Type B pancreatic cell (in vitro differentiated cells): ENCODE results near the gene PARN. TPM values are rescaled to one million over a fixed set of nuclear protein-coding genes. Genes with fewer than 3 reads are reported as not detected.
A peak's percentile ranks its signal among the peaks of the same experiment; 100 is the strongest.

Source experiments
- DNase-seq: peaks from one replicate; pipeline ENCODE4 v3.0.0; 2021; ENCODE audit warnings: mixed read lengths; ENCODE audit not compliant: unreplicated experiment; ENCODE audit errors: extremely low spot score
- H3K27ac Mint-ChIP-seq: 2 replicates; pipeline ENCODE4 v1.8.0; 2021; ENCODE audit warnings: mild to moderate bottlenecking, mixed read lengths
- H3K27me3 Mint-ChIP-seq: 2 replicates; pipeline ENCODE4 v1.8.0; 2021; ENCODE audit warnings: mixed read lengths
- H3K36me3 Mint-ChIP-seq: 2 replicates; pipeline ENCODE4 v1.8.0; 2021; ENCODE audit warnings: mixed read lengths
- H3K4me1 Mint-ChIP-seq: one replicate; pipeline ENCODE4 v1.8.0; 2021; ENCODE audit warnings: mixed read lengths; ENCODE audit not compliant: unreplicated experiment
- H3K4me3 Mint-ChIP-seq: 2 replicates; pipeline ENCODE4 v1.8.0; 2021; ENCODE audit warnings: mild to moderate bottlenecking, mixed read lengths
- H3K9me3 Mint-ChIP-seq: 2 replicates; pipeline ENCODE4 v1.8.0; 2021; ENCODE audit warnings: mixed read lengths
- total RNA-seq: library from RNA; stranded (reverse); gene quantifications from 2 replicates; pipeline ENCODE4 v1.2.1, GENCODE V29; 2021; ENCODE audit warnings: low replicate concordance
- TF ChIP-seq, protein P1 (sequence below): fragments of 200-600 bp; sonication (generic); conservative IDR thresholded peaks from 2 replicates; pipeline ENCODE4 v1.5.0; 2021; ENCODE audit warnings: antibody characterized with exemption, mild to moderate bottlenecking

PARN gene
- total RNA-seq, 1 donor from 2014 or later = 26.1 TPM

DNA sequence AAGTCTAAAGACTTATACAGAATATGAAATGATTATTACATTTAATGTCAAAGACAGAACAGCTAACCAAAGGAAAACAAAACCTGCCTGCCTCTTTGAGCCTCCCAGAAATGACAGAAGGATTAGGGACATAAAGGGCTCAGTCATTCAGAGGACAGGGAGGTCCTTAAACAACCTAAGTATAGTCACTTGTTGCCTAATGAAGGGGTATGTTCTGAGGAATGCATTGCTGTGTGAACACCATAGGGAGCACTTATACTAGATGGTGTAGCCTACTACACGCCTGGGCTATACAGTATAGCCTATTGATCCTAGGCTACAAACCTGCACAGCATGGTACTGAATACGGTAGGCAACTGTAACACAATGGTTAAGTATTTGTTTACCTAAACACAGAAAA, 106.4 kb downstream of the PARN start:
- Mint-ChIP-seq H3K27ac (no peak overlapping the region), H3K9me3 (no peaks in the 10 kb centered on the region), H3K36me3 (peaks cover 6% of the 10 kb centered on the region), H3K4me3 (no peak overlapping the region), H3K4me1 (peaks cover 47% of the 10 kb centered on the region), H3K27me3 (no peaks in the 10 kb centered on the region)
- DNase-seq = no peak
- TF ChIP-seq, protein P1, sequence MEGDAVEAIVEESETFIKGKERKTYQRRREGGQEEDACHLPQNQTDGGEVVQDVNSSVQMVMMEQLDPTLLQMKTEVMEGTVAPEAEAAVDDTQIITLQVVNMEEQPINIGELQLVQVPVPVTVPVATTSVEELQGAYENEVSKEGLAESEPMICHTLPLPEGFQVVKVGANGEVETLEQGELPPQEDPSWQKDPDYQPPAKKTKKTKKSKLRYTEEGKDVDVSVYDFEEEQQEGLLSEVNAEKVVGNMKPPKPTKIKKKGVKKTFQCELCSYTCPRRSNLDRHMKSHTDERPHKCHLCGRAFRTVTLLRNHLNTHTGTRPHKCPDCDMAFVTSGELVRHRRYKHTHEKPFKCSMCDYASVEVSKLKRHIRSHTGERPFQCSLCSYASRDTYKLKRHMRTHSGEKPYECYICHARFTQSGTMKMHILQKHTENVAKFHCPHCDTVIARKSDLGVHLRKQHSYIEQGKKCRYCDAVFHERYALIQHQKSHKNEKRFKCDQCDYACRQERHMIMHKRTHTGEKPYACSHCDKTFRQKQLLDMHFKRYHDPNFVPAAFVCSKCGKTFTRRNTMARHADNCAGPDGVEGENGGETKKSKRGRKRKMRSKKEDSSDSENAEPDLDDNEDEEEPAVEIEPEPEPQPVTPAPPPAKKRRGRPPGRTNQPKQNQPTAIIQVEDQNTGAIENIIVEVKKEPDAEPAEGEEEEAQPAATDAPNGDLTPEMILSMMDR = no peak

DNA sequence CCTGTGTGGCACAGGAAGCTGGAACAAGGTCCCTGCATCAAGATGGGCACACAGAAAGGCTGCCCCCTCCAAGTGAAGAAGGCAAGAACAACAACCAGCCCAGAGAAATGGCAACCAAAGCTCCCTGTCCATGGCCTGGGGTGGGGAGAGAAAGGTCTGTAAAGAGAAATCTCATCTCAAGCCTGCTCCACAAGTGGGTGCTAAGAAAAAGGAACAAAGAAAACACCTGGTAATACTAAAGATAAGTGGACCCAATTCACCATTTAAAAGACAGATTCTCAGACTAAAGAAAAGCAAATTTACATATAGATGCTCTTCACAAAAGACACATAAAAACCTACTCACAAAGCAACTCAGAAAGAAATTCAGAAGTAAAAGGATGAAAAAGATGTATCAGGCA, 107.4 kb downstream of the PARN start:
- Mint-ChIP-seq H3K9me3 (no peaks in the 10 kb centered on the region), H3K4me1 (peaks cover 40% of the 10 kb centered on the region), H3K27ac (no peak overlapping the region), H3K4me3 (no peak overlapping the region), H3K27me3 (no peaks in the 10 kb centered on the region), H3K36me3 (peaks cover 6% of the 10 kb centered on the region)
- TF ChIP-seq, protein P1 = no peak
- no peak for DNase-seq

DNA sequence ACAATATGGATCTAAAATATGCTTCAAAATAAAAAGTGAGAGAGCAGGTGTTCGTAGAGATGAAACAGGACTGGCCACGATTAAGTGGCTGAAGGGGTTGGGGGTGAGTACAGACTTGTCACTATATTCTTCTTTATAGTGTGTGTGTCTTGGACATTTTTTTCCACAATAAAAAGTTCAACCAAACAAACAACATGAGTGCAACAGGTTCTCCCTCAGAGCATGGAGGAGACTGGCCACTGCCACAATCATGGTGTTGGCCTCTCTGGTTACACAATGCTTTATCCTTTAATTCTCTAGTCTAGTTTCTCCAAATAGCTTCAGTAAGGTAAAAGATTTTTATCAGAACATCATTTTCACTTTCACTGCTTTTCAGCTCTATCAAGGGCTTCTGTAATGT, 109.3 kb downstream of the PARN start:
- H3K27ac Mint-ChIP-seq = no peak overlapping the region
- peaks cover 28% of the 10 kb centered on the region for H3K4me1 Mint-ChIP-seq
- no peaks in the 10 kb centered on the region for H3K9me3 Mint-ChIP-seq
- no peaks in the 10 kb centered on the region for H3K27me3 Mint-ChIP-seq
- TF ChIP-seq, protein P1 = no peak
- H3K4me3 Mint-ChIP-seq = no peak overlapping the region
- peaks cover 6% of the 10 kb centered on the region for H3K36me3 Mint-ChIP-seq
- DNase-seq = no peak

DNA sequence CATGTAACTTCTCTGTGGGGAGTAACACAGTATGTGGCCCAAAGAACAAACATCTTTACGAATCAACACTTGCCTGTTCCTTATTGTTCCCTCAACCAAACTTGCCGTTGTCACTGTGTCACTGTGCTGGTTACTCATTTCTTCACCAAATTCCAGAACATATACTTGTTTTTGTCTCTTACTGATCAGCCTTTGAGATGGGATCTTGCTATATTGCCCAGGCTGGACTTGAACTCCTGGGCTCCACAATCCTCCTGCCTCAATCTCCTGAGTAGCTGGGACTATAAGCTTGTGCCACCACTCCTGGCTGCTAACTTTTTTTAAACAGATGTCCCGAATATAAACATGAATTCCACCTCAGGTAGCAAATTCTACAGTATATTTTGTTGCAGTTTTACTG, 115.1 kb downstream of the PARN start:
- no peak for DNase-seq
- TF ChIP-seq, protein P1 = no peak
- H3K9me3 Mint-ChIP-seq = no peaks in the 10 kb centered on the region
- no peak overlapping the region for H3K4me3 Mint-ChIP-seq
- no peaks in the 10 kb centered on the region for H3K27me3 Mint-ChIP-seq
- no peaks in the 10 kb centered on the region for H3K36me3 Mint-ChIP-seq
- no peaks in the 10 kb centered on the region for H3K4me1 Mint-ChIP-seq
- peak overlapping the region; percentile 39 for H3K27ac Mint-ChIP-seq

DNA sequence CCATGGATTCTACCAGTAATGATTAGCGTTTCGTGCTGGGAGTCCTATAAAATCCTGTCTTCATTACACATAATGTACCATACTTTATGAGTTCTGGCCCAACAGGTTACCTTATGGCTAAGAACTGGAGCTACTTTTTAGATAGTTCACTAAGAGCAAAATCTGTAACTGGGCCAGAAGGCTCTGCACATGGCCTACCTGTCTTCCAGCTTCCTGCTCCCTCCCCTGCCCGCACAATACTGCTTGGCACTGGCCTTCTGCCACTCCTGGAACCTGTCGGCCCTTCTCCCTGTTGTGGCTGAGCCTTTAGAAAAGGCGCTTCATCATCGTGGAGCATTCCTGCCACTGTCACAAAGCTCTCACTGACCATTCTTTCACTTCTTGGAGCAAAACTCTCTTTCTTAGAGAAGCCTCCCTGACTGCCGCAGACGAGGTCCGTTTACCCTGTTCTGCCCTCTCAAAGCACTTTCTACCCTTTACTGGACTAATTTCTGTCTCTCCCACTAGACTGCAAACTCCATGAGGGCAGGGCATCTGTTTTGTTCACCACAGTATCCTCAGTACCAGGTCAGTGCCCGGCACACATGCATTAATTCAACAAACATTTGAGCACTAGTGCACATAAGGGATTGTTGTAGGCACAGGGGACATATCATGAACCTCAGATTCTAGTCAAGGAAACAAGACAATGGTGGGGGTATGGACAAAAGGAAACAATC, 116.5 kb downstream of the PARN start:
- Mint-ChIP-seq H3K9me3 (no peaks in the 10 kb centered on the region), H3K4me3 (no peak overlapping the region), H3K27ac (no peak overlapping the region)

More for the DNA sequence above, 116.5 kb downstream of the PARN start:
- TF ChIP-seq, protein P1 = no peak
- no peaks in the 10 kb centered on the region for H3K4me1 Mint-ChIP-seq
- DNase-seq = no peak
- no peaks in the 10 kb centered on the region for H3K27me3 Mint-ChIP-seq
- H3K36me3 Mint-ChIP-seq = no peaks in the 10 kb centered on the region
